ENCODE measurements around the gene DHRS1.

The DHRS1 gene

GRCh38 chr14:24266344-24267244 is 33.0 kb downstream of the DHRS1 start:
- no peak for TF ChIP-seq CTCF (IDR thresholded peaks at IDR 0.05; ENCODE audit: control insufficient read depth, insufficient read depth, low read depth, low read length, missing control alignments)
- no peak for DNase-seq (ENCODE audit: low read depth)
- H3K4me3 ChIP-seq (ENCODE audit: control insufficient read depth, low read depth, low read length), result no peak overlapping the region

- no peak for TF ChIP-seq CTCF (IDR thresholded peaks at IDR 0.05; ENCODE audit: control insufficient read depth, insufficient read depth, low read depth, low read length, missing control alignments)
- no peak for DNase-seq (ENCODE audit: low read depth)
- H3K4me3 ChIP-seq (ENCODE audit: control insufficient read depth, low read depth, low read length), result no peak overlapping the region
Measured at GRCh38 chr14:24264298-24264697, 35.3 kb downstream of the DHRS1 start.

- no peak overlapping the region for H3K4me3 ChIP-seq (ENCODE audit: control insufficient read depth, low read depth, low read length)
- DNase-seq (ENCODE audit: low read depth), result no peak
- TF ChIP-seq CTCF (IDR thresholded peaks at IDR 0.05; ENCODE audit: control insufficient read depth, insufficient read depth, low read depth, low read length, missing control alignments), result no peak
Measured at GRCh38 chr14:24263848-24264247, 35.7 kb downstream of the DHRS1 start.

GRCh38 chr14:24262821-24263733 is 36.5 kb downstream of the DHRS1 start, which contains the start of gene TGM1:
TSS of gene TGM1 (minus strand) at chr14:24263177. CDS start at chr14:24262352, 825 bp downstream.
- DNase-seq (ENCODE audit: low read depth), result no peak
- no peak within 1 kb of the TSS for H3K4me3 ChIP-seq (ENCODE audit: control insufficient read depth, low read depth, low read length)
- TF ChIP-seq CTCF (IDR thresholded peaks at IDR 0.05; ENCODE audit: control insufficient read depth, insufficient read depth, low read depth, low read length, missing control alignments), result no peak

- TF ChIP-seq CTCF (IDR thresholded peaks at IDR 0.05; ENCODE audit: control insufficient read depth, insufficient read depth, low read depth, low read length, missing control alignments), result no peak
- H3K4me3 ChIP-seq (ENCODE audit: control insufficient read depth, low read depth, low read length), result no peak overlapping the region
- no peak for DNase-seq (ENCODE audit: low read depth)
Measured at GRCh38 chr14:24261969-24262327, 37.6 kb downstream of the DHRS1 start.

- no peak overlapping the region for H3K4me3 ChIP-seq (ENCODE audit: control insufficient read depth, low read depth, low read length)
- no peak for DNase-seq (ENCODE audit: low read depth)
- no peak for TF ChIP-seq CTCF (IDR thresholded peaks at IDR 0.05; ENCODE audit: control insufficient read depth, insufficient read depth, low read depth, low read length, missing control alignments)
Measured at GRCh38 chr14:24261256-24261968, 38.2 kb downstream of the DHRS1 start.
